Measurements from ENCODE around the gene SPINT3.

GRCh38 chr20:45527294-45527693 is 11.9 kb upstream of the SPINT3 start:
- TF ChIP-seq TBP (IDR thresholded peaks at IDR 0.05; ENCODE audit: low read depth, low read length) = no peak
- TF ChIP-seq POLR2AphosphoS5 (IDR thresholded peaks at IDR 0.05; ENCODE audit: low read depth, low read length) = no peak
- no peak for TF ChIP-seq CTCF (IDR thresholded peaks at IDR 0.05; ENCODE audit: control extremely low read depth in 1 of 3, insufficient read depth in 1 of 3, low read depth in 1 of 3, low read length in 3 of 3)
- TF ChIP-seq, protein P1, sequence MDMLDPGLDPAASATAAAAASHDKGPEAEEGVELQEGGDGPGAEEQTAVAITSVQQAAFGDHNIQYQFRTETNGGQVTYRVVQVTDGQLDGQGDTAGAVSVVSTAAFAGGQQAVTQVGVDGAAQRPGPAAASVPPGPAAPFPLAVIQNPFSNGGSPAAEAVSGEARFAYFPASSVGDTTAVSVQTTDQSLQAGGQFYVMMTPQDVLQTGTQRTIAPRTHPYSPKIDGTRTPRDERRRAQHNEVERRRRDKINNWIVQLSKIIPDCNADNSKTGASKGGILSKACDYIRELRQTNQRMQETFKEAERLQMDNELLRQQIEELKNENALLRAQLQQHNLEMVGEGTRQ (IDR thresholded peaks at IDR 0.05; ENCODE audit: low read length) = no peak
- TF ChIP-seq RNF2 (IDR thresholded peaks at IDR 0.05; ENCODE audit: borderline replicate concordance, low read depth, low read length, missing control alignments, poor library complexity, severe bottlenecking) = no peak
- no peak for TF ChIP-seq SIN3A (conservative IDR thresholded peaks at IDR 0.05 in 1 of 2, IDR thresholded peaks at IDR 0.05 in 1 of 2; ENCODE audit: low read depth in 1 of 2, low read length in 2 of 2)
- TF ChIP-seq TAF1 (IDR thresholded peaks at IDR 0.05; ENCODE audit: low read depth, low read length) = no peak
- TF ChIP-seq RBBP5 (IDR thresholded peaks at IDR 0.05; ENCODE audit: borderline replicate concordance, low read depth, low read length) = no peak
- no peak for TF ChIP-seq POLR2A (IDR thresholded peaks at IDR 0.05; ENCODE audit: control extremely low read depth in 1 of 2, low read depth in 2 of 2, low read length in 2 of 2)
- TF ChIP-seq RAD21 (IDR thresholded peaks at IDR 0.05 in 1 of 2, conservative IDR thresholded peaks at IDR 0.05 in 1 of 2; ENCODE audit: low read depth in 2 of 2, low read length in 2 of 2) = no peak
